PC-9 (cell line): ENCODE results near the gene PEX13. TPM values are rescaled to one million over a fixed set of nuclear protein-coding genes. Genes with fewer than 3 reads are reported as not detected.
A peak's percentile ranks its signal among the peaks of the same experiment; 100 is the strongest.

ENCODE experiments used
- BruUV-seq: library from RNA; stranded (reverse); fragments of 400-500 nt; replicated peaks from 2 replicates; lab custom pipeline; 2021; lab: Mats Ljungman, UMichigan
- CTCF ChIA-PET: fragments of 300-600 bp; sonication (Branson Sonifier 250); formaldehyde crosslinking; loops from one replicate; lab custom pipeline; 2022; ENCODE audit warnings: antibody characterized with exemption; lab: Charles Lee
- POLR2A ChIA-PET: fragments of 300-600 bp; sonication (Branson Sonifier 250); formaldehyde crosslinking; loops from one replicate; lab custom pipeline; 2022; ENCODE audit warnings: antibody characterized with exemption; ENCODE audit not compliant: unreplicated experiment; lab: Charles Lee
- DNase-seq, 2 experiments: peaks; one replicate each; pipeline versions ENCODE4 v3.0.0 to v3.0.0-alpha.2; 2015 to 2022; ENCODE audit warnings: mixed read lengths in 1 of 2
- H2AFZ ChIP-seq: fragments of 200-600 bp; sonication (generic); 2 replicates; pipeline ENCODE4 v1.8.1; 2017; ENCODE audit warnings: antibody characterized with exemption
- H3F3A ChIP-seq: fragments of 200-600 bp; sonication (generic); 2 replicates; pipeline ENCODE4 v1.8.1; 2017; ENCODE audit warnings: antibody characterized with exemption, mild to moderate bottlenecking, low read depth; ENCODE audit not compliant: insufficient read depth
- H3K27ac ChIP-seq: fragments of 200-600 bp; sonication (generic); 2 replicates; pipeline ENCODE4 v1.6.1; 2016; ENCODE audit warnings: mixed run types
- H3K27me3 ChIP-seq: fragments of 200-600 bp; sonication (generic); 2 replicates; pipeline ENCODE4 v1.6.1; 2016; ENCODE audit warnings: low read depth, mixed run types; ENCODE audit not compliant: insufficient read depth
- H3K36me3 ChIP-seq: fragments of 200-600 bp; sonication (generic); 2 replicates; pipeline ENCODE4 v1.6.1; 2016; ENCODE audit warnings: low read depth, mixed run types
- H3K4me1 ChIP-seq: fragments of 200-600 bp; sonication (generic); replicated peaks from 2 replicates; pipeline ENCODE4 v1.6.1; 2016; ENCODE audit warnings: mixed run types; ENCODE audit not compliant: insufficient read depth
- H3K4me2 ChIP-seq: fragments of 200-600 bp; sonication (generic); 2 replicates; pipeline ENCODE4 v1.6.1; 2017; ENCODE audit warnings: mixed run types
- H3K4me3 ChIP-seq: fragments of 200-600 bp; sonication (generic); 2 replicates; pipeline ENCODE4 v1.6.1; 2016; ENCODE audit warnings: mixed run types
- H3K79me2 ChIP-seq: fragments of 200-600 bp; sonication (generic); 2 replicates; pipeline ENCODE4 v1.6.1; 2017; ENCODE audit warnings: low read depth, mixed run types
- H3K9me2 ChIP-seq: fragments of 200-600 bp; sonication (generic); 2 replicates; pipeline ENCODE4 v1.8.1; 2017; ENCODE audit warnings: mild to moderate bottlenecking; ENCODE audit not compliant: insufficient read depth
- H3K9me3 ChIP-seq: fragments of 200-600 bp; sonication (generic); 2 replicates; pipeline ENCODE4 v1.8.1; 2016; ENCODE audit warnings: low read depth; ENCODE audit not compliant: insufficient read depth
- H4K20me1 ChIP-seq: fragments of 200-600 bp; sonication (generic); 2 replicates; pipeline ENCODE4 v1.8.1; 2017; ENCODE audit not compliant: insufficient read depth
- CTCF ChIP-seq: fragments of 200-600 bp; sonication (generic); conservative IDR thresholded peaks from 2 replicates; pipeline ENCODE4 v1.6.1; 2017; ENCODE audit warnings: mixed run types, antibody characterized with exemption, mild to moderate bottlenecking, moderate library complexity
- EZH2 ChIP-seq: fragments of 200-600 bp; sonication (generic); IDR thresholded peaks from 2 replicates; pipeline ENCODE4 v1.8.0; 2017; ENCODE audit warnings: antibody characterized with exemption, low read depth
- intact Hi-C: fragments of 100-400 bp; cut with micrococcal nuclease; formaldehyde crosslinking; loops from one replicate; pipeline ENCODE4 v1.10.0; 2022; ENCODE audit not compliant: unreplicated experiment
- total RNA-seq: library from RNA; stranded (reverse); gene quantifications from 2 replicates; pipeline ENCODE4 v1.2.3, GENCODE V29; 2021

The PEX13 gene
- total RNA-seq, 1 experiment from 2014 or later = 32.4 TPM

- POLR2A ChIA-PET = interaction anchor here (0.5 kb wide), 1 partner anchor 1780 kb away, joined by 3 read pairs; no protein-coding TSS in a partner anchor
- peak overlapping the region; percentile 84 for H2AFZ ChIP-seq
- TF ChIP-seq EZH2 (no peak), CTCF (no peak)
- H4K20me1 ChIP-seq = peaks cover 9% of the 10 kb centered on the region
- intact Hi-C loops = loop anchor here (1.0 to 10.0 kb wide), 4 partner anchors 12 to 158 kb away; partner anchors contain the start of genes REL and SANBR
- H3K9me2 ChIP-seq = no peaks in the 10 kb centered on the region
- H3K4me1 ChIP-seq = peaks cover 51% of the 10 kb centered on the region
- H3F3A ChIP-seq = peaks cover 63% of the 10 kb centered on the region
- H3K79me2 ChIP-seq = peaks cover 65% of the 10 kb centered on the region
- peak overlapping the region; percentile 87 for H3K4me3 ChIP-seq
- CTCF ChIA-PET = interaction anchor here (0.6 kb wide), 1 partner anchor 134 kb away, joined by 14 read pairs; no protein-coding TSS in a partner anchor
- no TSS peak for BruUV-seq
- no peaks in the 10 kb centered on the region; the same call in 1 of the 2 replicates for H3K9me3 ChIP-seq
- peak overlapping the region; percentile 98 for H3K27ac ChIP-seq
- peak; percentile 89 to 94 for DNase-seq
- peaks cover 15% of the 10 kb centered on the region for H3K36me3 ChIP-seq
- H3K27me3 ChIP-seq = no peaks in the 10 kb centered on the region
- peak overlapping the region; percentile 85 for H3K4me2 ChIP-seq
These were observed 441 bp upstream of the PEX13 start for GRCh38 chr2:61017003-61017555.

GRCh38 chr2:61018318-61018755 lies 817 bp downstream of the PEX13 start:
- ChIA-PET CTCF (no interaction called here), POLR2A (interaction anchor here (0.5 kb wide), 1 partner anchor 247 kb away, joined by 3 read pairs; no protein-coding TSS in a partner anchor)
- Histone ChIP-seq H3K27me3 (no peaks in the 10 kb centered on the region), H3F3A (peaks cover 52% of the 10 kb centered on the region), H3K4me3 (peak overlapping the region; percentile 87), H3K79me2 (peaks cover 71% of the 10 kb centered on the region), H3K9me3 (no peaks in the 10 kb centered on the region; the same call in 1 of the 2 replicates), H3K4me2 (peak overlapping the region; percentile 85), H3K9me2 (no peaks in the 10 kb centered on the region), H4K20me1 (peaks cover 18% of the 10 kb centered on the region), H2AFZ (peak overlapping the region; percentile 84), H3K27ac (peak overlapping the region; percentile 98), H3K4me1 (peaks cover 40% of the 10 kb centered on the region), H3K36me3 (peaks cover 27% of the 10 kb centered on the region)
- BruUV-seq = no TSS peak
- TF ChIP-seq EZH2 (no peak), CTCF (no peak)
- no peak for DNase-seq
- intact Hi-C loops = loop anchor here (5.0 to 10.0 kb wide), 2 partner anchors 49 to 156 kb away; partner anchors contain the start of gene SANBR

- Histone ChIP-seq H3K27ac (peak overlapping the region; percentile 98), H3K9me2 (no peaks in the 10 kb centered on the region), H4K20me1 (peaks cover 20% of the 10 kb centered on the region), H3K9me3 (no peaks in the 10 kb centered on the region; the same call in 1 of the 2 replicates), H2AFZ (no peak overlapping the region), H3K36me3 (peaks cover 30% of the 10 kb centered on the region), H3K79me2 (peaks cover 71% of the 10 kb centered on the region), H3K4me2 (peak overlapping the region; percentile 85), H3K27me3 (no peaks in the 10 kb centered on the region), H3K4me1 (peaks cover 35% of the 10 kb centered on the region), H3F3A (peaks cover 48% of the 10 kb centered on the region), H3K4me3 (peak overlapping the region; percentile 87)
- intact Hi-C loops = loop anchor here (5.0 to 10.0 kb wide), 2 partner anchors 49 to 156 kb away; partner anchors contain the start of gene SANBR
- POLR2A ChIA-PET = no interaction called here
- DNase-seq = no peak
- CTCF ChIA-PET = no interaction called here
- BruUV-seq = no TSS peak
- TF ChIP-seq EZH2 = no peak
- TF ChIP-seq CTCF = no peak
These were observed 1.3 kb downstream of the PEX13 start for GRCh38 chr2:61018798-61019197.
